Prostate gland (tissue), 2 donors: ENCODE results near the gene MYH16. TPM values are rescaled to one million over a fixed set of nuclear protein-coding genes. Genes with fewer than 3 reads are reported as not detected.
"Not testable (repeated sequence)": the region's sequence is repeated elsewhere in the genome, so short reads cannot be mapped to it uniquely, and the experiment has no call there.

Experiments
- DNase-seq: peaks from one replicate; pipeline ENCODE4 v3.0.0-alpha.2; 2019; ENCODE audit warnings: low spot score
- H3K27ac ChIP-seq, 2 donors: fragments of 200-600 bp; sonication (generic); 2 replicates each; pipeline ENCODE4 v1.5.1; 2017 to 2019
- H3K27me3 ChIP-seq: fragments of 200-600 bp; sonication (generic); replicated peaks from 2 replicates; pipeline ENCODE4 v1.5.1; 2019; ENCODE audit not compliant: insufficient read depth
- H3K36me3 ChIP-seq, 2 donors: fragments of 200-600 bp; sonication (generic); 1 replicate in 1 of 2; 2 replicates in 1 of 2; pipeline versions ENCODE4 v1.5.1 to v1.8.1; 2017 to 2019
- H3K4me1 ChIP-seq: fragments of 200-600 bp; sonication (generic); replicated peaks from 2 replicates; pipeline ENCODE4 v1.5.1; 2019
- H3K4me3 ChIP-seq, 2 donors: fragments of 200-600 bp; sonication (generic); 2 replicates each; pipeline ENCODE4 v1.5.1; 2017 to 2019
- H3K9me3 ChIP-seq: fragments of 200-600 bp; sonication (generic); 2 replicates; pipeline ENCODE4 v1.5.1; 2017
- CTCF ChIP-seq, 4 experiments: fragments of 200-600 bp in 2 of 4; fragments of 450-650 bp in 2 of 4; sonication (generic) in 2 of 4; IDR thresholded peaks; 1 replicate in 3 of 4; 2 replicates in 1 of 4; pipeline ENCODE4 v1.5.1; 2016 to 2019; ENCODE audit warnings: antibody characterized with exemption in 4 of 4, mild to moderate bottlenecking in 2 of 4, moderate library complexity in 2 of 4
- POLR2A ChIP-seq: fragments of 450-650 bp; IDR thresholded peaks from one replicate; pipeline ENCODE4 v1.6.1; 2016; ENCODE audit warnings: antibody characterized with exemption, mild to moderate bottlenecking
- POLR2AphosphoS5 ChIP-seq: sonication (generic); formaldehyde crosslinking; IDR thresholded peaks from one replicate; pipeline ENCODE4 v1.6.1; 2017; ENCODE audit warnings: antibody characterized with exemption
- WGBS: methylation state at CpG from one replicate; pipeline ENCODE4 v1.1.5; 2018; 5-methylcytosine and 5-hydroxymethylcytosine counted together
- intact Hi-C: fragments of 100-400 bp; cut with DNase I; formaldehyde crosslinking; loops from one replicate; pipeline ENCODE4 v1.14.2; 2022
- total RNA-seq, 2 donors: library from RNA; depleted of rRNA; stranded (reverse); fragments of >200 nt; gene quantifications; one replicate each; pipeline ENCODE4 v1.1.0, GENCODE V29; 2016

Gene MYH16
- total RNA-seq, 2 donors from 2014 or later: 0.97 TPM; not detected in 1

- TF ChIP-seq POLR2AphosphoS5: no peak
- no peak for TF ChIP-seq POLR2A
- TF ChIP-seq CTCF (IDR thresholded peaks at IDR 0.05): no peak
- intact Hi-C loops: loop anchor here (10.0 kb wide), 1 partner anchor 74 kb away; no protein-coding TSS in a partner anchor
- Histone ChIP-seq H3K4me1 (peaks cover 3% of the 10 kb centered on the region), H3K27me3 (no peaks in the 10 kb centered on the region), H3K36me3 (no peaks in the 10 kb centered on the region), H3K9me3 (no peaks in the 10 kb centered on the region), H3K27ac (no peak overlapping the region), H3K4me3 (no peak overlapping the region)
- no peak for DNase-seq
- WGBS: 33% methylated on average over 4 of the region's 4 CpGs
Measured at GRCh38 chr7:99320371-99320770, 47.7 kb downstream of the MYH16 start.

- intact Hi-C loops: loop anchor here (10.0 kb wide), 1 partner anchor 72 kb away; no protein-coding TSS in a partner anchor
- not testable (repeated sequence) for H3K27ac ChIP-seq, H3K4me3 ChIP-seq, DNase-seq, H3K4me1 ChIP-seq, H3K36me3 ChIP-seq, H3K27me3 ChIP-seq, H3K9me3 ChIP-seq
- WGBS: 86% methylated on average over 6 of the region's 6 CpGs
Measured at GRCh38 chr7:99322659-99323058, 50.0 kb downstream of the MYH16 start.

GRCh38 chr7:99324559-99324958 lies 51.9 kb downstream of the MYH16 start:
- no peaks in the 10 kb centered on the region for H3K27me3 ChIP-seq
- TF ChIP-seq POLR2AphosphoS5 (no peak), POLR2A (no peak), CTCF (IDR thresholded peaks at IDR 0.05) (no peak)
- no peaks in the 10 kb centered on the region for H3K9me3 ChIP-seq
- WGBS: 97% methylated on average over 14 of the region's 14 CpGs
- no peaks in the 10 kb centered on the region for H3K36me3 ChIP-seq
- no peak overlapping the region for H3K27ac ChIP-seq
- intact Hi-C loops: loop anchor here (10.0 kb wide), 1 partner anchor 70 kb away; no protein-coding TSS in a partner anchor
- no peak for DNase-seq
- H3K4me1 ChIP-seq: peaks cover 10% of the 10 kb centered on the region
- H3K4me3 ChIP-seq: no peak overlapping the region

- DNase-seq: no peak
- Histone ChIP-seq H3K27ac (peak overlapping the region; percentile 82), H3K4me3 (peak overlapping the region; percentile 90 to 94), H3K4me1 (peaks cover 10% of the 10 kb centered on the region), H3K36me3 (no peaks in the 10 kb centered on the region), H3K9me3 (no peaks in the 10 kb centered on the region), H3K27me3 (no peaks in the 10 kb centered on the region)
- intact Hi-C loops: loop anchor here (10.0 kb wide), 1 partner anchor 70 kb away; no protein-coding TSS in a partner anchor
- WGBS: 21% methylated on average over 14 of the region's 14 CpGs
- no peak for TF ChIP-seq CTCF (IDR thresholded peaks at IDR 0.05)
Measured at GRCh38 chr7:99325001-99325493, 52.4 kb downstream of the MYH16 start.

- Histone ChIP-seq H3K36me3 (no peaks in the 10 kb centered on the region), H3K9me3 (no peaks in the 10 kb centered on the region), H3K4me3 (peak within 1 kb of the TSS; percentile 90 to 94), H3K27me3 (no peaks in the 10 kb centered on the region), H3K27ac (peak within 1 kb of the TSS; percentile 82), H3K4me1 (peaks cover 10% of the 10 kb centered on the region)
- intact Hi-C loops: loop anchor here (10.0 kb wide), 1 partner anchor 69 kb away; no protein-coding TSS in a partner anchor
- TF ChIP-seq POLR2AphosphoS5: peak; percentile 99
- TF ChIP-seq POLR2A: peak; percentile 84
- peak in 2 of 4 experiments; percentile 19 to 51 for TF ChIP-seq CTCF (IDR thresholded peaks at IDR 0.05)
- under 1% methylated on average over 67 of the region's 82 CpGs for WGBS
- DNase-seq: peak; percentile 81
Measured at GRCh38 chr7:99325592-99326407, 53.2 kb downstream of the MYH16 start, which contains the start of gene ARPC1A. Gene ARPC1A, plus strand, starts transcription at chr7:99325898. Its CDS starts 7,456 bp downstream, at chr7:99333354.
